Right lobe of liver (tissue), 6 donors: Measurements from ENCODE around the gene L3MBTL2. TPM values are rescaled to one million over a fixed set of nuclear protein-coding genes. Genes with fewer than 3 reads are reported as not detected.

Experiments used
- ATAC-seq, 4 donors: fragments of 200-7000 bp; cut with Tn5 transposase; one replicate each; pipeline ENCODE4 v1.9.1; 2020; ENCODE audit warnings: mild to moderate bottlenecking in 4 of 4, moderate library complexity in 4 of 4
- DNase-seq, 3 donors: peaks; one replicate each; pipeline ENCODE4 v3.0.0-alpha.2; 2020
- H3K27ac ChIP-seq, 3 donors: fragments of 200-600 bp; one replicate each; pipeline ENCODE4 v1.8.0; 2022
- H3K27me3 ChIP-seq, 2 donors: fragments of 200-600 bp; one replicate each; pipeline ENCODE4 v1.8.0; 2022
- H3K36me3 ChIP-seq, 4 donors: fragments of 200-600 bp; sonication (generic) in 1 of 4; one replicate each; pipeline versions ENCODE4 v1.5.1 to v1.8.0; 2017 to 2022; ENCODE audit warnings: control low read depth in 1 of 4
- H3K4me1 ChIP-seq, 4 donors: fragments of 200-600 bp; sonication (generic) in 1 of 4; one replicate each; pipeline versions ENCODE4 v1.5.1 to v1.8.0; 2017 to 2022; ENCODE audit warnings: control low read depth in 1 of 4
- H3K4me3 ChIP-seq, 3 donors: fragments of 200-600 bp; one replicate each; pipeline ENCODE4 v1.8.0; 2022
- H3K9me3 ChIP-seq, 4 donors: fragments of 200-600 bp; sonication (generic) in 1 of 4; one replicate each; pipeline versions ENCODE4 v1.5.1 to v1.8.0; 2017 to 2022; ENCODE audit warnings: control low read depth in 1 of 4
- POLR2A ChIP-seq: fragments of 450-650 bp; IDR thresholded peaks from one replicate; pipeline ENCODE4 v1.6.1; 2017; ENCODE audit warnings: antibody characterized with exemption, mild to moderate bottlenecking
- WGBS: methylation state at CpG from one replicate; pipeline ENCODE4 v1.1.6; 2018; ENCODE audit warnings: low coverage, low lambda C conversion rate; ENCODE audit not compliant: insufficient coverage; ENCODE audit errors: missing lambda C conversion rate; 5-methylcytosine and 5-hydroxymethylcytosine counted together
- intact Hi-C, 2 donors: fragments of 100-400 bp; cut with DNase I; formaldehyde crosslinking; loops; one replicate each; pipeline versions ENCODE4 v1.11.2 to v1.14.1; 2022
- total RNA-seq, 6 experiments: library from RNA; depleted of rRNA in 2 of 6; stranded (reverse); fragments of >200 nt in 2 of 6; fragmentation: NEBNext Ultra II Directional in 3 of 6; extraction: Animal tissue kit (Norgen Biotek cat#: 25700) in 3 of 6; gene quantifications; one replicate each; pipeline versions ENCODE4 v1.1.0 to v1.2.4, GENCODE V29; 2016 to 2023
- TF ChIP-seq, protein P1 (sequence below), 4 donors: fragments of 200-600 bp in 3 of 4; fragments of 450-650 bp in 1 of 4; IDR thresholded peaks; one replicate each; pipeline versions ENCODE4 v1.5.1 to v1.8.0; 2016 to 2022; ENCODE audit warnings: antibody characterized with exemption in 4 of 4, mild to moderate bottlenecking in 2 of 4
- donor health status: DM: no; HTN: yes; CAD: no.
- donor health status: DM: no; HTN: no; CAD: no.
- donor health status: DM: no; HTN: no; CAD: no.
- donor health status: DM: no; HTN: yes; CAD: no.
- donor health status: DM: no; HTN: yes; CAD: no.

The L3MBTL2 gene
- total RNA-seq, 6 experiments from 2014 or later: 6.6 to 11.7 (median 10.4) TPM

DNA sequence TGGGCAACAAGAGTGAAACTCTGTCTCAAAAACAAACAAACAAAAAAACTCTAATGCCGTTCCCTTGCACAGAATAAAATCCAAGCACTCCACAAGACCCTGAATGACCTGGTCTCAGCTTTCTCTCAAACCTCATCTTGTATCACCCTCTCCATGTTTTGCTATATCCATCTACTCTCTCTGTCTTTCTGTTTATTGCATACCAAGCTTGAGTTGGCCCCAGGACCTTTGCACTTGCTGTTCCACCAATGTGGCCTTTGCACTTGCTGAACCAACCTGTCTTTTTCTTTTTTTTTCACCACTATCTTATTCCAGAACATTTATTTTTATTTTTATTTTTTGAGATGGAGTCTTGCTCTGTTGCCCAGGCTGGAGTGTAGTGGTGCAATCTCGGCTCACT, 2.0 kb upstream of the L3MBTL2 start:
- 95% methylated on average over 2 of the region's 2 CpGs for WGBS
- no peaks in the 10 kb centered on the region for H3K9me3 ChIP-seq
- no peak overlapping the region for H3K4me3 ChIP-seq
- no peaks in the 10 kb centered on the region for H3K27me3 ChIP-seq
- no peaks in the 10 kb centered on the region for H3K36me3 ChIP-seq
- peaks cover 0 to 11% (median under 1%) of the 10 kb centered on the region in 4 donors for H3K4me1 ChIP-seq
- intact Hi-C loops: no loop called here
- ATAC-seq (no peak), DNase-seq (no peak)
- no peak overlapping the region for H3K27ac ChIP-seq
- TF ChIP-seq POLR2A: no peak
- TF ChIP-seq, protein P1, sequence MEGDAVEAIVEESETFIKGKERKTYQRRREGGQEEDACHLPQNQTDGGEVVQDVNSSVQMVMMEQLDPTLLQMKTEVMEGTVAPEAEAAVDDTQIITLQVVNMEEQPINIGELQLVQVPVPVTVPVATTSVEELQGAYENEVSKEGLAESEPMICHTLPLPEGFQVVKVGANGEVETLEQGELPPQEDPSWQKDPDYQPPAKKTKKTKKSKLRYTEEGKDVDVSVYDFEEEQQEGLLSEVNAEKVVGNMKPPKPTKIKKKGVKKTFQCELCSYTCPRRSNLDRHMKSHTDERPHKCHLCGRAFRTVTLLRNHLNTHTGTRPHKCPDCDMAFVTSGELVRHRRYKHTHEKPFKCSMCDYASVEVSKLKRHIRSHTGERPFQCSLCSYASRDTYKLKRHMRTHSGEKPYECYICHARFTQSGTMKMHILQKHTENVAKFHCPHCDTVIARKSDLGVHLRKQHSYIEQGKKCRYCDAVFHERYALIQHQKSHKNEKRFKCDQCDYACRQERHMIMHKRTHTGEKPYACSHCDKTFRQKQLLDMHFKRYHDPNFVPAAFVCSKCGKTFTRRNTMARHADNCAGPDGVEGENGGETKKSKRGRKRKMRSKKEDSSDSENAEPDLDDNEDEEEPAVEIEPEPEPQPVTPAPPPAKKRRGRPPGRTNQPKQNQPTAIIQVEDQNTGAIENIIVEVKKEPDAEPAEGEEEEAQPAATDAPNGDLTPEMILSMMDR (IDR thresholded peaks at IDR 0.05): no peak

DNA sequence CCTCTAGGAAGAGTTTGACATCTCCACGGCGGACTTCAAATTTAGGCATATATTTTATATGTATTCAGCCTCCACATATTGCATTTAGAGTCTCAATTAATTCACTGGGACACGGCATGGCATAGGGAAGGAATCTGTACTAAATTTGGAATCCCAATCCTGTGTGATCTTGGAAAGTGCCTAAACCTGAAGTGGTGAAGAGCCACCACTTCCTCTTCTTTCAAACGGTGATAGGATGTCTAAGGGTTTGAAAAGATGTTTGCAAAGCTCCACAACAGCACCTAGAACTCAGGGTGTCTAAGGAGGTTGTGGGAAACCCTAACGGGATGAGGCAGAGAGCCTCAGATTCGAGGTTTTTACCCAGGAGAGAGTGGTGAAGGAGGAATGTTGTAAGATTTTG, 1.0 kb upstream of the L3MBTL2 start:
- no peak overlapping the region for H3K4me3 ChIP-seq
- TF ChIP-seq, protein P1 (IDR thresholded peaks at IDR 0.05): no peak
- no peak for TF ChIP-seq POLR2A
- no peak for DNase-seq
- ATAC-seq: no peak
- H3K27me3 ChIP-seq: no peaks in the 10 kb centered on the region
- intact Hi-C loops: no loop called here
- 59% methylated on average over 6 of the region's 6 CpGs for WGBS
- no peaks in the 10 kb centered on the region for H3K36me3 ChIP-seq
- H3K27ac ChIP-seq: no peak overlapping the region
- peaks cover 0 to 5% (median 0%) of the 10 kb centered on the region in 4 donors for H3K4me1 ChIP-seq
- H3K9me3 ChIP-seq: no peaks in the 10 kb centered on the region

GRCh38 chr22:41206719-41207118, 1.6 kb downstream of the L3MBTL2 start:
- intact Hi-C loops: no loop called here
- H3K4me3 ChIP-seq: no peak overlapping the region
- 81% methylated on average over 3 of the region's 9 CpGs for WGBS
- TF ChIP-seq, protein P1 (IDR thresholded peaks at IDR 0.05): no peak
- no peak for TF ChIP-seq POLR2A
- no peaks in the 10 kb centered on the region for H3K27me3 ChIP-seq
- no peak for DNase-seq
- H3K36me3 ChIP-seq: peaks cover 0 to 7% (median 0%) of the 10 kb centered on the region in 4 donors
- H3K4me1 ChIP-seq: peaks cover 0 to 5% (median 0%) of the 10 kb centered on the region in 4 donors
- no peaks in the 10 kb centered on the region for H3K9me3 ChIP-seq
- H3K27ac ChIP-seq: no peak overlapping the region
- no peak for ATAC-seq

- Histone ChIP-seq H3K36me3 (peaks cover 0 to 20% (median under 1%) of the 10 kb centered on the region in 4 donors), H3K4me3 (no peak overlapping the region), H3K9me3 (no peaks in the 10 kb centered on the region), H3K4me1 (no peaks in the 10 kb centered on the region), H3K27me3 (no peaks in the 10 kb centered on the region), H3K27ac (no peak overlapping the region)
- DNase-seq: no peak
- ATAC-seq: no peak
- no peak for TF ChIP-seq POLR2A
- TF ChIP-seq, protein P1 (IDR thresholded peaks at IDR 0.05): no peak
- intact Hi-C loops: no loop called here
- 90% methylated on average over 4 of the region's 10 CpGs for WGBS
Measured at GRCh38 chr22:41215409-41215808, 10.3 kb downstream of the L3MBTL2 start.

GRCh38 chr22:41215926-41216325, 10.8 kb downstream of the L3MBTL2 start:
- Histone ChIP-seq H3K36me3 (peaks cover 0 to 21% (median 3%) of the 10 kb centered on the region in 4 donors), H3K9me3 (no peaks in the 10 kb centered on the region), H3K27ac (no peak overlapping the region), H3K4me3 (no peak overlapping the region), H3K4me1 (no peaks in the 10 kb centered on the region), H3K27me3 (no peaks in the 10 kb centered on the region)
- ATAC-seq (no peak), DNase-seq (no peak)
- 67% methylated on average over 3 of the region's 7 CpGs for WGBS
- intact Hi-C loops: no loop called here
- TF ChIP-seq, protein P1 (IDR thresholded peaks at IDR 0.05): no peak
- TF ChIP-seq POLR2A: no peak
